HG03159 (cell line): Measurements from ENCODE around the gene ATP11A.

Source experiments
- ATAC-seq: cut with Tn5 transposase; IDR thresholded peaks from one replicate; pipeline ENCODE4 v1.9.1; 2021; ENCODE audit warnings: mild to moderate bottlenecking, moderate library complexity; ENCODE audit not compliant: unreplicated experiment

The ATP11A gene

DNA sequence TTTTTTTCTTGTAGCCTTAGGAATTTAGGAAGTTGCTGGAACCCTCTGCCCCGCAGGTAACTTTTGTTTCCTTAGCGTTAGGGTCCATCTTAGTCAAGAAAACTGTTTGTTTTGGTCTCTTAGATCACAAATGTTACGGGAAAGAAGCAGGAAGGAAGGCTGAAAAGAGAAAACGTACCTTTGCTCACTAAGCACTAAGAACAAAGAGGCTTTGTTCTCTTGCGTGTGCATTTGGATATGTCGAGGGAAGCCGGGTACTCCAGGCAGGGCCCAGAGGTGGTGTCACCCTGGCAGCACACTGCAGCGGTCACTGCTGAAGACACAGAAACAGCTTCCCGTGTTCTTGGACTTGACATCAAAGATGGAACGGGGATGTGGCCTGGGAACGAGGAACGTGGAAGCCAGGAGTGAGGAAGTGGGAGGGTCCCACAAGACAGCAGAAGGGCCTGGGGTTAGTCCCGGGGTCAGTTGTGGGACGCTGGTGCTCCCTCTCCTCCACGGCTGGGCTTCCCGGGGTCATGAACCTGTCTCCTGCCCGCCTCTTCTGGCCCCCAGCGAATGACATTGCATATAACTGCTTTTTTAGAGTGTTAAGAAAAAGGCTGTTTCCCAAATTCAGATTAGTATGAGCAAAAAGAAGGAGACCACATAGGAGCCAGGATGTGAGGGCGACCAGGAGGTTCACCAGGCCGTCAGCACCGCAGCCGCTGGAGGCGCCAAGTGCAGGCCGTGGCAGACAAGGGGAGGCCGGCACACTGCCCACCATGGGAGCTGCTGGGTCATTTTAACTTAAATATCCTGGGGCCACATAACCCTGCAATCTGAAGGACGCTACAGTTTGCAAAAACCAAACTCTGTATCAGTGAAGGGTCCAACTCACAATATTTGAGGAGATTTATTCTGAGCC is 31.6 kb downstream of the ATP11A start:
- no peak for ATAC-seq

DNA sequence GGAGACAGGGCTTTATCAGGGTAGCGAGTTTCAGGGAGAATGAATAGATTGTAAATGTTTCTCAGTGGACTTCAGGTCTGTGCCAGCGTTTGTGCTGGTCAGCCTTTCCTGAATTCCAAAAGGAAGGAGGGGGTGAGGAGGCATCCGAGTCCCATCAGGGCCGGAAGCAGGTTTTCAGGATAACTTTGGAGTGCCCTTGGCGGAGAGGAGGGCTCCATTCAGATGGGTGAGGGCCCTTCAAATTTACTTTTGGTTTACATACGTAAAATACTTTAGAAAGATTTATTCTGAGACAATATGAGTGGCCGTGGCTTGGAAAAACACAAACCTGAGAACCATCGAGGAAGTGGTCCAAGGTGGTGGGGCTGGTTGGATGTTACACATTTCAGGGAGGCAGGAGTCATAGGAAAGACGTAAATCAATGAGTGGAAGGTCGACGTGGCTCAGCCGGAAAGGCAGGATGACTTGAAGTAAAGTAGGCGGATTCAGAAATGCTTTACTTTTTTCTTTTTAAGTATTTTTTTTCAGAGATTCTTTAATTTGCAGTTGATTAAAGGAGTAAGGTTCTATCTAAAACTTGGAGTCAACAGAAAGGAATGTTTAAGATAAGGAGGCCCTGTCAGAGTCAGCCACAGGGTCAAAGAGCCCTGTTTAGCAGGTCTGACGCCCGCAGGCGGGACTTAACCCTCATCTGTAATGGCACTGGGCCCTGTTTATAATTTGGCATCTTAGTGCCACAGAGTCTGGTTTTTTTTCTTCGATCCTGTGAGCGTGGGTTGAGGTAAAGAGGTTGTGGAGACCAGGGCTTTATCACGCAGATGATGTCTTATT is 32.8 kb downstream of the ATP11A start:
- no peak for ATAC-seq

DNA sequence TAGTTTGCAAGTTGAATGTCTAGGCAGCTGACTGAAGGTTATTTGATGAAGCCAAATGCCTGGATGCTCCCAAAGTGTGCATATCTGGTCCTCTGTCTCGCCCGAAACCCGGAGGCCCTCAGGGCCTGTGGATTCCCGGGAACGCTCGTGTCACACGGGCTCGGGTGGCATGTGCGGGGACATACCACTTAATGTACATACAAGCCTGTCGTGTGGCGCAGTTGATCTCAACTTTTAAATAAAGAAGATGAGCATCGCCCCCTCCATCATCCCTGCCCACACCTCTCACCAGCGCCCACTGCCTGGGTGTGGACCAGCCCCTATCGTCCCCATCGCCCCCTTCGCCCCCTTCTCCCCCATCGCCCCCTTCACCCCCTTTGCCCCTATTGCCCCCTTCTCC is 33.9 kb downstream of the ATP11A start:
- no peak for ATAC-seq

DNA sequence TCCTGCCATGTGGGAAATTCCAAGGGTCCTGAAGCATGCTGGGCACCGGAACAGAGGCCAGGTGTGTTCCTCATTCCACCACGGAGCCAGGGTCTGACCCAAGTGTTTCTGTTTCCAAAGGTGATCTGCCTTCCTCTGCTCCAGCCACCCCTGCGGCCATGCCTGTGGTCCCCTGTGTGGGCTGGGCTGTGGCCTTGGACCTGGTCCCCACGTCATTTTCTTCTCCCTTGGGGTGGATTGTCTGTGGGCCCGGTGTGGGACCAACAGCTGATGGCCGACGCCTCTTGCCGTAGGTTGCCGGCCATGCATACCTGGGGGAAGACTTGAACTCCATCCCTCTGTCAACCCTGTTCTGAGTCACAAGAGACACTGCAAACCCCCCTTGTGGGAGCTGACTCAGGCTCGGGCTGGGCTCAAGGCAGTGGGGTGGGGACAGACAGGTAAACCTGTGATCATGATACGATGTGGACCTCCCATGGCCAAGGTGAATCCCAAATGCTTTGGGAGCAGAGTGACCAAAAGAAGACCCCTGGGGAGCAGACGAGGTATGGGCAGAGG is 35.0 kb downstream of the ATP11A start:
- ATAC-seq, result no peak

DNA sequence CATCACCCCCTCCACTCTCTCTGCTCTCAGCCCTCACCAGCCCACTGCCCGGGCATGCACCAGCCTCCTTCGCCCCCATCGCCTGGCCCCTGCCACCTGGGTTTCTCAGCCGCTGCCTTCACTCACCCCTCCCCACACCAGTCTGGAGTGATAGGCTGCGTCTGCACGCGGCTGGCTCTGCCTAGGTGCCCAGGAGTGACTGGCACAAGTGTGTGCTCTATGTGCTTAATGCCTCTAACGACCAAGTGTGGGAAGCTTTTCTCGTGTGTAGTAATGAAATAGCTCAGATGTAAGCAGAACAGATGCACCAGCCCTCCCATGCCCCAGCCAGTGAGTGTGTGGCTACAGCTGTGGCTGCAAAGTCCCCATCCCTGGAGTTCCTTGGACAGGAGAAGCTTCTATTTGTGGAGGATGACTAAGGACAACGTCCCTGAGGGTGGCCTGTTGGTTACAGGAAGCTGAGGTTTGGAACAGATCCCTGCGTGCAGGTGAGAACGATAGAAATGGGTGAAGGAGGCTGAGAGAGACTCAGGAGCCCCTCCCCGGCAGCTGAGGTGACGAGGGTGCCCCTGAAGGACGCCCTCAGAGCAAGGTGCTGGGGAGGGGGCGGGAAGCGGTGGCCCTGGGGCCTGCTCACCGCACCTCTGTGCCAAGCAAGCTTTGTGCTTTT is 35.6 kb downstream of the ATP11A start:
- ATAC-seq, result no peak

DNA sequence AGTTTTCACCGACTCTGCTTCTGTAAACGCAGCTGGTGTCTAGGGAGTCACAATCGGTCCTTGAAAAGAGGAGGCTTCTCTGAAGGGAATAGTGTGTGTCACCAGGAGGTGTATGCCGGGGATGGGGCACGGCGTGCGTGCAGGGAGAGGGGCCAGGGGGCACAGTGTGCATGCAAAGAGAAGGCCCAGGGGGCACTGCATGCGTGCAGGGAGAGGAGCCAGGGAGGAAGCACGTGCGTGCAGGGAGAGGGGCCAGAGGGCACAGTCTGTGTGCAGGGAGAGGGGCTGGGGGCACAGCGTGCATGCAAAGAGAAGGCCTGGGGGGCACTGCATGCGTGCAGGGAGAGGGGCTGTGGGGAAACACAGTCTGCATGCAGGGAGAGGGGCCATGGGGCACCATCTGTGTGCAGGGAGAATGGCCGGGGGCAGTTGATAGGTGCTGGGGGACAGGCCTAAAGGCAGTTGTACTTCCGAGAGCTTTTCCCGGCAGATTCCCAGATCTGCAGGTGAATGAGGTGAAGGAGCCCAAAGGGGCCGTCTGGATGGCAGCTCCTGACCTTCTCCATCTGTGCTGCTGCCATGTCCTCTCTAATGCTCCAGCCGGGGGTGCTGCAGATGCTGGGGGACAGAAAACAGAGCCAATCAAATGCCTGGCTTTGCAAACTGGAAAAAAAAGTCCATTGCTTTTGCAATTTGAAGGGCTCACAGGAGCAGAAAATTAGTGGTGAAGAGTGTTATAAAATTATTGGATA is 36.4 kb downstream of the ATP11A start:
- ATAC-seq, result no peak

DNA sequence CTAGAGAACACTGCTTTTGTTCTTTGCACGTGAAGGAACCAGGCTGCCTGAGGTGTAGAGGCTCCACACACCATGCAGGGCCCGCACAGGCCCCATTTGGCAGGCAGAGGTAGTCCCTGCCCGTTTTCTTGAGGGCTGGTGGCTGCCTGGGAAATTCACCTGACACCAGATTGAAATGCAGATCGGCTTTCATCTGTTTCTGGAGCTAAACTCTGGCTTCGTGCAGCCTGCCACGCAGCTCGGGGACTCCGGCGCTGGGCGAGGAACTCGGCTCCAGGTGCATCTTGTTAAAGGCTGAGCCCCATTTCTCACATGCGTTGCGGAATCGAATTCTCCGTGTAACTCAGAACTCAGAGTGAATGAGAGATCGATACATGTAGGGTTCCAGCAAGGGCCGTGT is 37.7 kb downstream of the ATP11A start:
- no peak for ATAC-seq

DNA sequence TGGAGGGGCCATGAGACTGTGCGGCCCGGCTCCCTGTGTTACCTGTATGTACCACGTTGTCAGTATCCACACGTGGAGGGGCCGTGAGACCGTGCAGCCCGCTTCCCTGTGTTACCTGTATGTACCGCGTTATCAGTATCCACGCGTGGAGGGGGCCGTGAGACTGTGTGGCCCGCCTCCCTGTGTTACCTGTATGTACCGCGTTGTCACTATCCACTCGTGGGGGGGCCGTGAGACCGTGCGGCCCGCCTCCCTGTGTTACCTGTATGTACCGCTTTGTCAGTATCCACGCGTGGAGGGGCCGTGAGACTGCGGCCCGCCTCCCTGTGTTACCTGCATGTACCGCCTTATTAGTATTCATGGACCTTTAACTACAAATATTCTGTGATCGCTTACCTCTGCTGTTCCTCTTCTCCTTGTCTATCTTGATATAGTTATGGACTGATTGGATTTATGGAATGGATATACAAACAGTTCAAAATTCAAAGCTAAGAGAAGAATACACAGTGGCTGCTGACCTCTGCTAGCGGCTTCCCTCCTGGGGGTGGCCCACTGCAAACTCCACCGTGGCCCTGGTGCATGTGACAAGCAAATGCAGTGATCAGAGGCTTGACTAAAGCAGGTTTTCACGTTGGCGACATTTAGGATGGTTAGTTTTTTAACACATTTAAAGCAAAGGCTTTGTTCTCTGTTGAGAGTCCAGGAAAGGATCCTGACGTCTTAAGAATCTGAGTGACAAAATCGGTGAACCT is 38.7 kb downstream of the ATP11A start:
- ATAC-seq, result no peak

DNA sequence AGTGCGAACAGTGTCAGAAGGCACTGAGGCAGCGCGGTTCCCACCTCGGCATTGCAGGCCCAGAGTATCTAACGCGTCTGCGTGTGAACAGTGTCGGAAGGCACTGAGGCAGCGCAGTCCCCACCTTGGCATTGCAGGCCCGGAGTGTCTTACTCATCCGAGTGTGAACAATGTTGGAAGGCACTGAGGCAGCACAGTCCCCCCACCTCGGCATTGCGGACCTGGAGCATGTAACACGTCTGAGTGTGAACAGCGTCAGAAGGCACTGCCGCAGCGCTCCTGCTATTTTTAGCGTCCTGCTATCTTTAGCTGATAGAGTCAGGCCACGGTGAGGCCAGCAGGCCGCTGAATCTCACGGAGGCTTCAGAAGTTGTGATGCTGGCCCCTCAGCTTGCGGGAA is 39.6 kb downstream of the ATP11A start:
- ATAC-seq, result no peak

DNA sequence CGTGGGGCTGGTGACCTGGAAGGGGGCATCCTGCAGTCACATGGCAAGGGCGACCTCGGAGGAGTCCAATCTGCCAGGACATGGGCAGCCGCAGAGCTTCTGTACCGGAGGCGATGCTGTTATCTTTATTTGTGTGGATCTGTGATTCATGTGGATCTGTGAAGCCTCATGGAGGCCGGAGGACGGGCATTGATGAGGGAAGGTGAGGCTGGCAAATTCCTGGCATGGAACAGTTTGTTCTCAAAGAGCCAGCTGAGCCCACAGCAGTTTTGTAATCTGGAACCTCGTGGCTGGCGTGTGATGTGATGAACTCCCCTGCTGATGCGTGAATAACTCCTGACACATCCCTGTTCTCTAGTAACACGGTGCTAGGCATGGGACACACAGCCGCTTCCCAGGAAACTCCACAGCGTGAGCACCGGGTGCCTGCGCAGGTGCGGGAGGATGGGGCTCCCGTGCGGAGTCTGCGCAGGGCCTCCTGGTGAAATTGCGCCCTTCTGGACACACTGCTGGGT is 40.4 kb downstream of the ATP11A start:
- ATAC-seq, result no peak

DNA sequence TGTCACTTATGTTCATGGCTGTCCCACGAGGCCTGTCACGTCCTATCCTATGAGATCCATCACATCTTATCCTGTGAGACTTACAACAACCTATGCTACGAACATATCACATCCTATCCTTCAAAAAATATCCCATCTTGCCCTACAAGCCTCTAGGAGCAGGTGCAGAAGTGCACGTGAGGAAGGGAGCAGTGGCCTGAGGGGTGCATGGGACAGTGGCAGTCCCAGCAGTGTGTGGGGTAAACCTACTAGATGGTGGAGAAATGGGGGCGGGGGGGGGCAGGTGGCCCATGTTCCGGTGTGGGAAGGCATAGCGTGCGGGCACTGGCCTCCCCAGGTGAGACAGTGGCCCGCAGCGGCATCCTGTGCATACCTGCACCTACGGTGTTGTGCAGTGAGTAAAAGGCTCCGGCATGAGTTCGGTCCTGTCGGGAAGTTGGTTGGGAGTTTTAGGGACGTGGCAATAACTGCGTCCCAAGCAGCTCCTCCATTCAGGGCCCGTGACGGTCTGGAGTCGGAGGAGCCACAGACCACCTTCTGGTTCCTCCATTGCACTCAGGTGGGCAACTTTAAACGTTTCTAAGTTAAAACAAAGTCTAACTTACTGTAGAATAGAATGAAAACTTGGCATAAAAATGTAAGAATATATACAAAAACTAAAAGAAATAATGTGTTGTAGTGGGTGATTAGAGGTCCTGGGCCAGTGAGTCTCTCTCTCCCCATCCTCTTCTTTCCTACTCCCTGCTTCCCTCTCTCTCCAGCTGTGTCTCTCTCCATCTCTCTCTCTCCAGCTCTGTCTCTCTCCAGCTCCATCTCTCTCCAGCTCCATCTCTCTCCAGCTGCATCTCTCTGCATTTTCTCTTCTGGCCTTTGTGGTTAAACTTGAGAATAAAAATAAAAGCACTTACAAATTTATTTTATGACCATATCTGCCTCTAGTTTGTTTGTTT is 42.1 kb downstream of the ATP11A start:
- no peak for ATAC-seq

DNA sequence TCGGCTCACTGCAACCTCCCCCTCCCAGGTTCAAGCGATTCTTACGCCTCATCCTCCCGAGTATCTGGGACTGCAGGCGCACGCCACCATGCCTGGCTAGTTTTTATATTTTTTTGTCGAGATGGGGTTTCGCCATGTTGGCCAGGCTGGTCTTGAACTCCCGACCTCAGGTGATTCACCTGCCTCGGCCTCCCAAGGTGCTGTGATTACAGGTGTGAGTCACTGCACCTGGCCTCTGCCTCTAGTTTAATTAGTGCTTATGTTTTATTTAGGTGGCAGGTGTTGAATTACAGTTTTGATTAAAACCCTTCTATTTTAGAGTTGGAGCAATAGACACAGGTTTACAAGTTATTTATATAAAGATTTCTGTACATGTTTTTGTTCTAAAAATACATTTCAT is 42.8 kb downstream of the ATP11A start:
- no peak for ATAC-seq

DNA sequence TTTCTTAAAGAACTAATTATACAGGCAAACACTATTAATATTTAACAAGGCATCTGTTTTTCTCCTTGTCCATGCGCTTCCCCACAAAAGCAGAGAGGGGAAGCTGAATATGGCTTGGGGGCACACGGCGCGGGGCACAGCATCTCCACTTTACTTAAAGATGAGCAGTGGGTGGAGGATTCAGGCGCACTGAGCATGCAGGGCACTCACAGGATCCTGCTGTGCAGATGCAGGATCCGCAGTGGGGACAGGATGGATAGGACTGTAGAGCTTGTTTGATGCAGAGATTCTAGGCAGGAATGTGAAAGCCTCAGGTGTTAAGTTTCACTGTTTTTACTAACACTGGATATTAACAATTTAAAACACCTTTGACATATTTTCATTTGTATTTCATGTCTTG is 43.3 kb downstream of the ATP11A start:
- ATAC-seq, result no peak

DNA sequence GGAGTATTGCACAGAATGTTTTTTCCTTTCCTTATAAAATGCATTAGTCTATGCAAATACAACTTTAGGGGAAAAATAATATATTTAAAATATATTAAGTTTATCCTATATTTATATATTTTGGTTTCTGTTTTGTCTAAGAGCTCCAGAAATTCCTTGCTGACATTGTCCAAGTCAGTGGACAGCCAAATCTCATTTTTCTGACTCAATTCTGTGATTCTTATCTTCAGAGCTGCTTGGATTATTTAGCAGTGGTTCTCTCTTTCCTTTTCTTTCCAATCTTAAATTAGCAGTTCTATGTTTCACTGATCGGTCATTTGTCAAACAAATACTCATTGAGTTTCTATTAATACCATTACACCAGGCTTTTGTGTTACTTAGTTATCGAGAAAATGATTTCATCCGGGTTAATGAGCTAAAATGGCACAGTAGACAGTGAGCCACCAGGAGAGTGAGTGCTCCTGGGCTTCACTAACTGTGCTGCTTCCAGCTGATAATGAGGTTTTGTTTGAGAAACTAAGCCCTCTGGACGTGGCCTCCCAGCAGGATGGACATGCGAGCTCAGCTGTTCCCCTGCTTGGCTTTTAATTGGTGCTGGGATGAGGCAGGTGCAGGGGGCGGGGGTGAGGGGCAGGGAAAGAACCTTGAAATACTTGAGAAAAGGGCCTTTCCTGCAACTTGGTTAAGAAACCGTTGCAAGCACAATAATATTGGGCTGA is 44.0 kb downstream of the ATP11A start:
- ATAC-seq, result no peak

DNA sequence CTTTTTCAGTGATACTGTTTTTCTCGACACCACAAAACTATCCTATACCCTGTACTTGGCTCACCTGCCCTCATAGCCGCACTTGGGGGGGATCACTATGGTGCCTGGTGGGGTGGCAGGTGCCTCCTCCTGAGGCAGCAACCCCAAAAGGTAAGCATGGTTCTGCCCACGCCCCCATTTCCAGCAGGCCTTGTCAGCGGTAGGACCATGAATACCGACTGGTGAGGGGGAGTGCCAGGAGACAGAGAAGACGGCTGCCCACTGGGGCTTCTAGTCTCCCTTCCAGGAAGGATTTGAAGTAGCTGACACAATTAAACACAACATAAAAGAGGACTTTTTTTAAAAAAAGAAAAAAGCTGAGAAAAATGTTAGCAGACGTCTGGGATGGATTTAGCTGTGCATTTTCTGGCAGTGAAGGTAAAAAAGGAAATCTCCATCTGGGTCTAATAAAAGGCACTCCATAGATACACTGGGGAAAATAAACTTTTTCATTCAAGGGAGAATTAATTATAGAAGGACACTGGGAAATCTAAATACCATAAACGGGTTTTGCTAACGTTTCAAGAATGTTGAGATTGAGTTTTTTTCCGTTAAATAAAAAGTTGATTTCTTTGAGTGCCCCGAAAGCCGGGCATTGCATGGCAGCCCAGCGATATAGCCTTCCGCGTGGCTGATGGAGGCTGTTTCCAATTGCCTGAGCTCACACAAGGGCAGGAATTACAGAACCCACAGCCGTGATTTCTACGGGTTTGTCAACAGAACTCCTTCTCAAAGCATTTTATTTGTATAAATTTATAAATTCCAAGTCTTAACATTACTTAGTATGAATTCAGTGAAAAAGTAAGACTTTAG is 45.1 kb downstream of the ATP11A start:
- ATAC-seq, result no peak

DNA sequence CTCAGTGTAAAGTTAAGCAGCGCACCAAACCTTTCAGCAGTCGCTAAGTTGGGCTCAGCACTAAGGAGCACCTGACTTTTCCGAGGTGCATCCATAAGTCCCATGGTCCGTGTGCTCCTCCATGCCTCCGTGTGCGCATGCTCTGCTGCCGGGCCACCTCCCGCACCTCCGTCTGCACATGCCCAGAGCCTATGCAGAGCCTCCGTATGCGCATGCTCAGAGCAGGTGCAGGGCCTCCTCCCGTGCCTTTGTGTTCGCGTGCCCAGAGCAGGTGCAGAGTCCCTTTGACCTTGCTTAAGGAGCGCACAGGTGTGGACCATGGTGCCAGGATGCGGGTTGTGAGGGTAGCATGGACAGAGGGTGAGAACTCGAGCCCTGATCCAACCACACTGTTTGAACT is 46.0 kb downstream of the ATP11A start:
- ATAC-seq, result no peak

DNA sequence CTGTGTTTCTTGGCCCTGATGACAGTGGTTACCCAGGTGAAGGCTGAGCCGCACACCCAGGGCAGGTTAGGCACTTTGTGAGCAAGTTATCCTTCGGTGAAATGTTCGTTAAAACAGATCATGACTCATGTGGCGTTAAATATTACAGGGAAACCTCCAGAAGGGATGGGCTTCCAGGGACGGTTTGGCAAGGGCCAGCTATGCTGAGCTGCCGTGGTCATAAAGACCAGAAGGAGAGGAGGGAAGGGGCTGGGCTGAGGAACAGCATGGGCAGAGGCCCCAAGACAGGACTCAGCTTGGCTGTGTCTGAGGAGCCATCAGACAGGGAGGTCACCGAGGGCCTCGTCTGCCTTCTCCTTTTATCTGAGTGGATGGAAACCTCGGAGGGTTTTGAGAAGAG is 47.5 kb downstream of the ATP11A start:
- no peak for ATAC-seq
